NB4 (cell line): ENCODE measurements around the gene ANKRD65.

ENCODE experiments used
- POLR2A ChIP-seq: IDR thresholded peaks from 2 replicates; pipeline ENCODE4 v1.6.1; 2011; ENCODE audit warnings: mild to moderate bottlenecking; ENCODE audit not compliant: insufficient read length; ENCODE audit errors: extremely low read depth
- TF ChIP-seq, protein P1 (sequence below): IDR thresholded peaks from one replicate; pipeline ENCODE4 v1.5.1; 2012; ENCODE audit warnings: low read depth, low read length

DNA sequence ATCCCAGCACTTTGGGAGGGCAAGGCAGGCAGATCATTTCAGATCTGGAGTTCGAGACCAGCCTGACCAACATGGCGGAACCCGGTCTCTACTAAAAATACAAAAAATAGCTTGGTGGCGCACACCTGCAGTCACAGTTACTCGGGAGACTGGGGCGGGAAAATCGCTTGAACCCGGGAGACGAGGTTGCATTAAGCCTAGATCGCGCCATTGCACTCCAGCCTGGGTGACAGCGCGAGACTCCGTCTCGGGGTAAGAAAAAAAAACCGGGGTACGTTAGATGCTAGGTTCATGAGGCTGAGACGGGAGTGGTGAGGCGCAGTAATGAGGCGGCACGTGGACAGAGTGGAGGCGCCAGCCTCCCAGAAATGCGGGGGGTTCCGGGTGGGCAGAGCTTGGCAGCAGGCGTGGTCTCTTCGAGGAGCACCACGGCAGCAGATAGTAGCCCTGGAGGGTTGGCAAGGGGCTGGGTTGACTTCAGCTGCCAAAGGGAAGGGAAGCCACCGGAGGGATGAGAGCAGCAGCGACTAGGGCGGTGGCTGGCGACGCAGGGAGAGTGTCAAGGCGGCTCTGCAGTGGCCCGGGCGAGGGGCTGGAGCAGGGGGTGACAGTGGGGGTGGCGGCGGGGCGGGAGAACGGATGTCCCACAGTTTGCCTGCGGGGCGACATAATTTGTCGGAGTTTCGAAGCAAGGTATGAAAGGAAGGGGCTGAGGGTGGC is 14.8 kb downstream of the ANKRD65 start:
- TF ChIP-seq, protein P1, sequence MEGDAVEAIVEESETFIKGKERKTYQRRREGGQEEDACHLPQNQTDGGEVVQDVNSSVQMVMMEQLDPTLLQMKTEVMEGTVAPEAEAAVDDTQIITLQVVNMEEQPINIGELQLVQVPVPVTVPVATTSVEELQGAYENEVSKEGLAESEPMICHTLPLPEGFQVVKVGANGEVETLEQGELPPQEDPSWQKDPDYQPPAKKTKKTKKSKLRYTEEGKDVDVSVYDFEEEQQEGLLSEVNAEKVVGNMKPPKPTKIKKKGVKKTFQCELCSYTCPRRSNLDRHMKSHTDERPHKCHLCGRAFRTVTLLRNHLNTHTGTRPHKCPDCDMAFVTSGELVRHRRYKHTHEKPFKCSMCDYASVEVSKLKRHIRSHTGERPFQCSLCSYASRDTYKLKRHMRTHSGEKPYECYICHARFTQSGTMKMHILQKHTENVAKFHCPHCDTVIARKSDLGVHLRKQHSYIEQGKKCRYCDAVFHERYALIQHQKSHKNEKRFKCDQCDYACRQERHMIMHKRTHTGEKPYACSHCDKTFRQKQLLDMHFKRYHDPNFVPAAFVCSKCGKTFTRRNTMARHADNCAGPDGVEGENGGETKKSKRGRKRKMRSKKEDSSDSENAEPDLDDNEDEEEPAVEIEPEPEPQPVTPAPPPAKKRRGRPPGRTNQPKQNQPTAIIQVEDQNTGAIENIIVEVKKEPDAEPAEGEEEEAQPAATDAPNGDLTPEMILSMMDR = no peak
- TF ChIP-seq POLR2A = no peak
